HG03558 (cell line): Measurements from ENCODE around the gene C2CD4A.

ENCODE experiments used
- ATAC-seq: cut with Tn5 transposase; IDR thresholded peaks from one replicate; pipeline ENCODE4 v1.9.1; 2021; ENCODE audit warnings: moderate number of reproducible peaks; ENCODE audit not compliant: unreplicated experiment; ENCODE audit errors: extremely low read depth

The C2CD4A gene

DNA sequence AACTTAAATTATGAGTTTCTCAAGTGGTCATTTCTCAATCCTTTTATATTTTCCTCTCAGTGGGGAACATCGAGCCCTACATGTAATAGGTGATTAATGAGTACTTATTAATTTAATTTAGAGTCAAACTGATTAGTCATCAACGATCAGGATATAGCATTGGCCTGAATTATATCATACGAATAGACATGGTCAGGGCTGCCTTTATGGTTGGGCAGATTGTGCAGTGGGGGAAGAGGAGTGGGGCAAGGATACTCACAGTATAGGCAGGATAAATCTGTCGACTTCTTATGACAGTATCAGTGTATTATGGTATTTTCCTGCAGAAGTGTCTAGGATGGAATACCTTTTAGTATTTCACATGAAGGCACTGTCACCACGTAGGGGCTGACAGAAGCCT is 27.0 kb downstream of the C2CD4A start:
- no peak for ATAC-seq

DNA sequence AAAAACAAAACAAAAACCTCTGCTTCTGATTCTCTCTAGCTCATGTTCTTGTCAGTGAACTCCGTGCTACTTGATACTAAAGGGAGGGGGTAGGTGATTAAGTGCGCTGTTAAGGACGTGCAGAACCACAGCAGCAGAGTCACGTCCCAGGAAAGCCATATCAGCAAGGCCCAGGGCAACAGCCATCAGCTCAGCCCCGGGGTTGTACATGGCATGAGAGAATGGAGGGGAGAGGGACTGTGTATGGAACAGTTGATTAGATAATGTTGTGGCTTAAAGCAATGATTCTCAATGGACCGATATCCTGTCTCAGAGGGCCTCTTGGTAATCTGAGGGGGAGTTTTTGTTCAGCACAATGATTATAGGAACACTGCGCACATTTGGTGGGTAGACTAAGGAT is 27.6 kb downstream of the C2CD4A start:
- no peak for ATAC-seq

DNA sequence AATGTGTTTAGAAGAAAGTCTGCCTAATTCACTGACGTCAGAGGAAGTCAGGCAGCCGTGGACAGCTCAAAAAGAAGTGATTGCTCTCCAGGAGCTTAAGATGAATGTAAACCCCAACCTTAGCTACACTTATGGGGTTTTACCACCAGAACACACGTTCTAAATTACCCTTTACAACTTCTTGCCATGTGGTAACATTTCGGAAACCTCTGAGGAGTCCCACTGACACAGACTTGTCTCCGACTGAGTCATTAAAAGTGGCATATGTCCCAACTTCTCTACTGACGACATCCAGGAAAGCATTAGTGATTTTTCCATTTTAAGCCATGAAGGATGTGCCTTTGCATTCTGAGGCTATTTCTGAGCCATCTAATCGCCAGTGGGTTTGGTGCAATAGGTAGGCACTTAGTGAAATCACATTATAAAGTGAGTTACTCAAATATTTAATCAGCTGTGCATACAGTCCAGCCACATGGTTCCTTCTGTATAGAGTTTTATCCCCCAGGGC is 32.4 kb downstream of the C2CD4A start:
- ATAC-seq, result no peak

DNA sequence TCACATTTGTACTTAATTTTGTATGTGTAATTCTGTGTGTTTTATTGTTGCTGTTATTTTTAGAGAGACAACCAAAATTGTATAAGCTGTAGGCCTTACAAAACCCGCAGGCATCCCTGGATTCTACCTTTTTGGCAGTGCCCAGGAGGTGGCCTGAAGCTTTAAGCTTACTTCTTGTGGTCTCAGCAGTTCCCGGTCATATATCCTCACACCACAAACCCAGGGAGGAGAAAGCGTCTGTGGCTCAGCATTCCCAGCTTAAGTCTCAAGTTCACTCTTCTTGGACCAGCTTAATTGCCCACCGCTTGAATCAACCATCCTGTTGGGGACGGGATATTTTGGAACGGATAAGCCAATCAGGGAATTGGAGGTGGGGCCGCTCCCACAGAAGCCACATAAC is 36.7 kb downstream of the C2CD4A start:
- no peak for ATAC-seq

DNA sequence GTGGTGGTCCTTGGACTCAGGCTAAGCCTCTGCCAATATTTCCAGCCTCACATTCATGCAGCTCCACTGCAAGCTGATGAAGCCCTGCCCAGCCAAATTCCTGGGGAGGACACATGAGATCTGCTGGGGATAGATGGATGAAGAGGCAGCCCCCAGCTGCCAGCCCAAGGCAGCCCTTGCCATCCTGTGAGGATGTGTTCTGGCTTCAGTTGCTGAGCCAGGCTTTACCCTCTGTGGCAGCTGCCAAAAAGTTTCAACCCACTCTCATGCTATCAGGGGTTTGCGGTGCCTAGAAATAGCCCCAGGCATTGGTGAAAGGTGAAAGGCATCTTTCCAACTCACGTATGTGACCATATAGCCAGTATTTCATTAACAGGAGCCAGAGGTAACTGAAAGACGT is 37.6 kb downstream of the C2CD4A start:
- no peak for ATAC-seq

DNA sequence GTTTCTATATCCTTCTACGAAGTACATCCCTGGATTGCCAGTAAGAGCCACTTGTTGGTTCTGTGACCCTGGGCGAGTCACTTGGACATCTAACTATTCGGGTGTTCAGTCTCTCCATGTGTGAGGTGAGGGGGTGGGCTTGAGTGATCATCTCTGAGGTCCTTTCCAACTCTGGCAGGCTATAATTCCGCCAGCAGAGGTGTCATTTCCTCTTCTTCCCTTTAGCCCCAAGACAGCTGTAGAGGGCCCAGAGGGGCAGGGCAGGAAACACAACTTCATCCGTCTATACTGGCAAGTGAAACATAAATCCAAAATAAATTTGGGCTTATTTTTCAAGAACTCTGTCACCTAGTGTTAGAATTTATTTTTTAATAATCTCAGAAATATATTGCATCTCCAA is 38.1 kb downstream of the C2CD4A start:
- ATAC-seq, result no peak

DNA sequence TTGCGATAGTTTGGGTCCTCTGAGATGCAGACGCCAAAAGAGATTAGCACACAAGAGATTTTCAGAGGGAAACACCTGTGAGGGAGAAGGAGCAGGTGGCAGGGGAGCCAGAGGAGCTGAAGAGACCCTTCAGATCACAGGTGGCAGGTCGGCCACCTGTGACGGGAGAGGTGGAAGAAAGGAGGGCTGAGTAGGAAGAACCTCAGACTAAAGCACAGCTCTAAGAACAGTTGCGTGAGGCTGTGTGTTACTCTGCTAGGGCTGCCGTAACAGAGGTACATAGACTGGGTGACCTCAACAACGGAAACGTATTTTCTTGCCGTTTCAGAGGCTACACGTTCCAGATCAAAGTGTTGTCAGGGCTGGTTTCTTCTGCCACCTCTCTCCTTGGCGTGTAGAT is 38.5 kb downstream of the C2CD4A start:
- no peak for ATAC-seq

DNA sequence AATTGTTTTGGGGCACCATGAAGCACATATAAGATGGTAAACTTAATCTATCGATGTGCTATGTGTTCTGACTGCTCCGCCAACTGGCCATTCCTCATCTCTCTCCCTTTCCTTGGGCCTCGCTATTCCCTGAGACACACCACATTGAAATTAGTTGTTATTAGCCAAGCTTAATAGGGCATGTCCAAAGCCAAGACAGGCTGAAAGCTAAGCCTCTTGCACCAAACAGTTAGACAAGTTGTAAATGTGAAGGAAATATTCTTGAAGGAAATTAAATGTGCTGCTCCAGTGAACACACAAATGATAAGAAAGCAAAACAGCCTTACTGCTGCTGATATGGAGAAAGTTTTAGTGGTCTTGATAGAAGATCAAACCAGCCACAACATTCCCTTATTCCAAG is 39.3 kb downstream of the C2CD4A start:
- no peak for ATAC-seq

DNA sequence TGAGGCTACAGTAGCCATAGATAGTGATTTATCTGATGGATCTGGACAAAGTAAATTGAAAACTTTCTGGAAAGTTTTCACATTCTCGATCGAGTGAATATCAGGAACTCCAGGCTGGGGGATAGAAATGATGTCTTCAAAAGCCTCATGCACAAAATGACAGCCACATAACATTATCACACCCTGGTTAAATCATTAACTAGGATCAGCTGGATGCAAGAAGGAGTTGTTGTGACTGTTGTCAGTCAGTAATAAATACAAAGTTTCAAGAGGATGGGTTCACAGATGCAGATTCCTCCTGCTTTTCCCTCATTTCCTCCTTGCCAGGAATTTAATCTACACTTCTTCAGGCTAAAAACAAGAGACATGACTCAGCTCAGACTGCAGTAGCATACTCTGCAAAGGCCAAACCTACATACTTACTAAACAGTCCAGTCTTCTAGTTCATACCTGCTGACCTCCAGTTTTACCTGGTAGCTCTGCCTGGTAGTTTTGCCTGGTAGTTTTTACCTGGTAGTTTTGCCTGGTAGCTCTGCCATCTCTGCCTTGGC is 40.9 kb downstream of the C2CD4A start:
- no peak for ATAC-seq

DNA sequence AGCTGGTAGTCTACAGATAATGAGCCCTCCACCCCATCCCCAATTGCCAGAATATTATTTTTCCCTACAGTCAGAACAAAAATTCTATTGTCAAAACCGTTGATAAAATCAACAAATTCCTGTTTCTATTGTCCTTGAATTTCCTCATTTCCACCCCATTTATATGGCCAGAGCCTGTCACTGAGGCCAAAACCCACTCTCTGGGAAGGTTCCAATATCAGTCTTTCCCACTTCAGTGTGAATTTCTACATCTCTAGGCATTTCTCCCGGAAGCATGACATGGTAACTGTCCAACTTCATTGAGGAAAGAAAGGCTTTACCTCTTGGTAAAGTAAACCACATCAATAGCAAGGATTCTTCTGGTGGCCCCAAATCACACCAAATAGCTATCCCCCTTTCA is 41.6 kb downstream of the C2CD4A start:
- ATAC-seq, result no peak

DNA sequence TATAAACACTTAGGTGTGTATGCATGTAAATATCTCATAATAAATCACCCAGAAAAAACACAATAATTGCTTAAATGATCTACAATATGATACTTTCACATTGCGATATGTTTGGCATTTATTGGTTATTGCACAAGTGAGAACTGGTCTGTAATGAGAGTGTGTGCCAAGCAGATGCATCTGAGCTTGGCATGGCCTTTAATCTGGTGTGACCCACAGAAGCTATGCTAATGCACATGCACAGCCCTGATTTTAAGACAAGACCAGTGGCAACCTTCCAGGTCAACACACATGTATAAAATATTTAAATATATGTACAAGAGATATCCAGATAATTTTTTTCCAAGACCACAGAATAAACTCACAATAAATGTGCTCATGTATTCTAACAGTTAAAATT is 42.7 kb downstream of the C2CD4A start:
- no peak for ATAC-seq

DNA sequence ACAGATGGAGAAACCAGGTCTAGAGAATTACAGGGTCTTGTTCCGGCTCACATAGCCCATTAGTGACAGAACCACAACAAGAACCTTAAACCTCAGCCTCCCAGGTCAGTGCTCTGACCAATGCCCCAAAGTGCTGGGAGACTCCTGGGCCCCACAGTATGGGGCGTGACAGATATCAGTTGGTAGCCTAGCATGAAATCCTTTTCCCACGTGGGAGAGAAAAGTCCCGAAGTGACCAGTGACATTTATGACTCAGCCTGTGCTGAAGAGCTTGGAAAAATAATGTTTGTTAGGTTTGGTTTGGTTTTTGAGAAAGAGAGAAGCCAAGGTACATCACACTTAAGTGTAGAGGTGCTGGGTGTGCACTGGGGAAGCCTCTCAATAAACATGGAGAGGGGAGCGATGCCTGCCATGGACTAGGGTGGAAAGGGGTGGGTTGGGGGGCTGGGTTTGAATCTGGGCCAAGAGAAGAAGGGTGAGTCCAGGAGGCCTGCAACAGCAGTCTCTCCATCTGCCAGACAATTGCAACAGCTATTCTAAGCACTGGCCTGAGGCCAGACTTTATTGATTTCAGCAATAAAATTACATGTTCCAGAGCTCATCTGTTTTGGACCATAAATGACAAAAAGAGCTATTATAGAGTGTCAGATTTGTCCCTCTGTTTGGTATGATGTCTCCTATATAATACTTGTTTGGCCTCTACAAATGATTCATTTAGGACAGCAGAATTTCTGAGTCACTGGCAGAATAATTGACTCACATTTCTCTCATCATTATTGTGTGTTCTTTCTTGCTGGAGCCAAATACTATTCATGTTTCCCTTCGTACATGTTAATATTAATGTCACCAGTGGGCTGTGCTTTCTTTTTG is 43.4 kb downstream of the C2CD4A start:
- ATAC-seq, result no peak

DNA sequence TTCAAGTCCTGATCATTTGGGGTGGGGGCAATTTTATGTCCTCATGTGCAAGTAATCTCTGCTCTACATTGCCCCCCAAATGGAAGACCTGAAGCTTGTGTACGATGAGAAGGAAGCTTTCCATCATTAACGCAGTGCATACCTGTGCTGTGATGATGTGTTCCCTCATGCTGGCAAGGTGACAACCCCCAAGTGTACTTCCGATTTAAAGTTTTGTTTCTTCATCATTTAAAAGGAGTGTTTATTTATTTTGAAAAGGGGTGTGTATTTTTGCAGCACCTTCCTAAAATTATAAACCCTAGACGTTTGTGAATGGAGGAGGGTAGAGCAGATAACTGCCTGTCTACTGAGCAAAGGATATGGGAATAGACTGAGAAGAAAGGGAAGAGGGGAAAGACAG is 45.3 kb downstream of the C2CD4A start:
- no peak for ATAC-seq

DNA sequence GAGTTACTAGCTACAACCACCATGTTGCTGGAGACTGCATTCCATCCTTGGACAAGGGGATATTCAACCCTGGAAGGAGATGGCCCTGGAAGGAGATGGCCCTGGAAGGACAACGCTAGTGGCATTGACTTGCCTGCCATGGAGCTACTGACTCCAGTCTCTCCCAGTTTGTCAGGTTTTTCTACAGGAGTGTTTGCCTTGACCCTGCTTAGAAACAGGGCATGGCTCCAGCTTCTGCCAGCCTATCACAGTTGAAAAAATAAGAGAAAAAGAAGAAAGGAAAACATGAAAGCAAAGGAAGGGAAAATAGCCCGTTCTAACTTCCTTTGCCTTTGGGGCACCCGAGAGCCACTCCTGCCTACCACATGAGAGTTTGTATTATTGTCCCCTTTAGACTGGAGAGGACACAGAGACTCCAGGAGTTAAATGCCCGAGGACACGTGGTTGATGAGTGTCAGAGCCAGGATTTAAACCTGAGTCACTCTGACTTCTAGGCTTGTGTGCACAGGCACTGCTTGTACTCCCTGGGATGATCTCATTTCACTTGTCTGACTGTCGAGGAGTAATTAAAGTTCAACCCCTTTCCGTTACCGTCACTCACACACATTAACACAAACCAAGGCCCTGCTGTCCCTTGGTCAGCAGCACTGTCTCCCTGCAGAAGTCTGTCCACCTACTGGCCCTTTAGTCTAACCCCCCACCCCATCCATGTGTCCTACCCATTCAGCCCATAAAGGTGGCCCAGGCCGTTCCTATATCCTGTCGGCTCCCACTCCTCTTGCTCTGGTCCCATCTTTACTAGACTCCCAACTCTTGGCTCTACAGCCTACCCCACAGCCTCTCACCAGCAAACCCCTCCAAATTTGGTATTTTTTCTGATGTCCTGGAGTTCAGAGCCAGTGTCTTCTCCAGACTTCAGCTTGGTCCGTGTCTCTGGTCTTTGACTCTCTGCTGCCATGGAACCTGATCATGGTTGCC is 46.1 kb downstream of the C2CD4A start:
- no peak for ATAC-seq

DNA sequence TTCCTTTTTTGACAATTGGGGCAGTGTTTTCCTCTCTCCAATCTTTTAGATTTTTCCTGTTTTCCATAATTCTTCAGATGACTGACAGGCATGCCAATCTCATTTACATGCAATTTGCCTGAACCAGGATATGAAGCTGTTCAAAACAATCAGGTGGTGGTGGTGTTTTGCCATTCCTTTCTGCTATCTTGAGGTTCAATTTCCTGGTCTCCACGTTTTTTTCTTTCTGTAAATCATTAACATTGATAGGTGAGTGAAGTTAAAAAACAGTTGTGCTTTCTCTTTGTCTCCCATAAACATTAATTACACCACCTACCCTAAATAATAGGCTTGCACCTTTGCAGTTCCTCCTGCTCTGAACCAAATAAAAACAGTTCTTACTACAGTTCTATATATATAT is 49.1 kb downstream of the C2CD4A start:
- no peak for ATAC-seq

DNA sequence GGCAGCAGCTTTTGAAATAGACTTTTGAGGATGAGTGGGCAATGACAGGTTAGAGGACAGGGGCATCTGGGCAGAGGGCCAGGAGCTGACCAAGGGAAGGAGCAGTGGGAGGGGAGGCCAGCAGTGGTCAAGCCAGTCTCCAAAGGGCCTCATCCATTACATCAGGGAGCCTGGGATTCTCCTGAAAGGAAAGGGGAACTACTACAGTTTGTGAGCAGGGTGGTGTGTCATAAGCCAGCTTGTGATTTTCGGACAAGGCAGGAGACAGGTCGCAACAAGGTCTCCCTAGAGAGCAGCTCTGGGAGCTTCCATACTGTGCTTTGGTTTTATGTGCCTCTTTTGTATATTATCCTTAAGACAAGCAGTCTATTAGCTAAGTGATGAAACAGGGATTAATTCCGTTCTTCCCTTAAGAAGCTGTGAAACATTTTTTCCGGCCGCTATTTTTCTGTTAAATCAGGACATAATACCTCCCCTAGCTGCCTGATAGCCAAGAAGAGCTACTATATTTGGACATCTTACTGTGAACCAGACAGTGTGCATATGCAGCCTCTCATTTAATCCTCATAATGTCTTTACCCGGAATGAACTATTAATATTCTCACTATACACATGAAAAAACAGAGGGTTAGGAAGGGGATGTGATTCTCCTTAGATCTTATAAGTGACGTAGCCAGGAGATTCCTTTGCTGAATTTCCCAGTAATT is 51.9 kb downstream of the C2CD4A start:
- ATAC-seq, result no peak

DNA sequence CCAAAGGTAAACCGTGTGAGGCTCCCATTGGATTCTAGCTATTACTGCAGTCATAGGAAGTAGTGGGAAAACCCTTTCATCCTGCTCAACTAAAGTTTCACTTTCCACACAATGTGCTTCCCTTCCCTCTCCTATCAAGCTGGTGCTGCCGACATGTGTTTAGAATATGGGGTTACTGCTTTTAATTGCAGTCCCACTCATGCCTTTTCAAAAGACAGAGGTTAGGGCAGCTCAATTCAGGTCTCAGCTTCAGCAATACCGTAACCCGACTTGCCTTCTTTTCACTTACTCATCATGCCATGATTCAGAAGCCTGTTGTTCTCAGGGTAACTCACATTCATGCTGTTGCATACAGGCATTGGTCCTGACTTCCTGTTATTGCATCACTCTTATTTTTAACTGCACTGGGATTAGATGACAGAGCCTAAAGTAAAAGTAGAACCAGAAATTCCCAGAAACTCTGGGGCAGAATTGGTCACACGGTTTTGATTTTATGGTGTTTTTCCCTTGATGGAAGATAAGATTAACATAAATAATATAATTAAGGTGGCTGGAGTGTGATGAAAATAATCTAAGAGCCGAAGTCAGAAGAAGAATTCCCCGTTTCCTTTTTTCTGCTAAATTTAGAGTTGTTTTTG is 52.6 kb downstream of the C2CD4A start:
- ATAC-seq, result no peak

DNA sequence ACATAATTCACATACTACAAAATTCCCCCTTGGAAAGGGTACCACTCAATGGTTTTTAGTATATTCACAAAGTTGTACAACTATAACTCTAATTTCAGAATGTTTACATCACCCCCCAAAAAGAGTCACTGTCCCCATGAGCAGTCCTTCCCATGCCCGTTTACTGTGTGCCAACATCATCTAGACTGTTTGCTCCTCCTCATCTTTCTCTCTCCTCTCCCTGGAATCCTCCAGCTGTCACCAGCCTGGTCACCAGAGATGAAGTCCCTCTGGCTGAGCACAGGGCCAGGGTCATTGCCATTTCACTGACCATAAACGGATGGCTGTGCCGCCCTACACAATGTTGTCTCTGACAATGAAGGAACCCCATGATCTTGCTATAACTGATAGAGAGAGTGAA is 53.1 kb downstream of the C2CD4A start:
- ATAC-seq, result no peak
